B cell (primary cell): Measurements from ENCODE around the gene ZNF746. TPM values are rescaled to one million over a fixed set of nuclear protein-coding genes. Genes with fewer than 3 reads are reported as not detected.
A peak's percentile ranks its signal among the peaks of the same experiment; 100 is the strongest.

Experiments used
- ATAC-seq: fragments of 200-7000 bp; cut with Tn5 transposase; one replicate; pipeline ENCODE4 v1.10.0; 2021; ENCODE audit warnings: low read depth, mild to moderate bottlenecking, moderate number of reproducible peaks, moderate library complexity
- CTCF ChIA-PET: fragments of 350-600 bp; sonication (Branson Sonifier 250); formaldehyde crosslinking; loops from one replicate; lab custom pipeline; 2021; ENCODE audit warnings: antibody characterized with exemption, inconsistent platforms; lab: Charles Lee
- POLR2A ChIA-PET: fragments of 350-600 bp; sonication (Branson Sonifier 250); formaldehyde crosslinking; loops from one replicate; lab custom pipeline; 2021; ENCODE audit warnings: antibody characterized with exemption; lab: Charles Lee
- DNase-seq: peaks from one replicate; pipeline ENCODE4 v3.0.0; 2013
- H2AFZ ChIP-seq: 2 replicates; pipeline ENCODE4 v1.6.1; 2012; ENCODE audit warnings: mild to moderate bottlenecking, low read depth, low read length; ENCODE audit not compliant: insufficient read depth, poor library complexity, severe bottlenecking
- H3K27ac ChIP-seq, 2 donors: 1 replicate in 1 of 2; 2 replicates in 1 of 2; pipeline ENCODE4 v1.5.1; 2012 to 2013; ENCODE audit warnings: low read length in 2 of 2, mild to moderate bottlenecking in 2 of 2, moderate library complexity in 1 of 2
- H3K27me3 ChIP-seq, 4 experiments: fragments of 200-600 bp in 1 of 4; sonication (generic) in 1 of 4; replicated peaks in 1 of 4; 1 replicate in 2 of 4; 2 replicates in 2 of 4; pipeline versions ENCODE4 v1.6.1 to v1.7.0; 2013 to 2016; ENCODE audit warnings: low read length in 3 of 4, mild to moderate bottlenecking in 2 of 4, mixed read lengths in 1 of 4, moderate library complexity in 1 of 4; ENCODE audit not compliant: insufficient read depth in 4 of 4, control insufficient read depth in 3 of 4; ENCODE audit errors: control extremely low read depth in 1 of 4
- H3K36me3 ChIP-seq, 2 experiments: replicated peaks in 1 of 2; 1 replicate in 1 of 2; 2 replicates in 1 of 2; pipeline versions ENCODE4 v1.6.1 to v1.7.1; 2013; ENCODE audit warnings: low read length in 1 of 2; ENCODE audit not compliant: insufficient read depth in 2 of 2, control insufficient read depth in 1 of 2; ENCODE audit errors: control extremely low read depth in 1 of 2, extremely low read depth in 1 of 2
- H3K4me1 ChIP-seq, 2 donors: fragments of 200-600 bp in 1 of 2; sonication (generic) in 1 of 2; 1 replicate in 1 of 2; 2 replicates in 1 of 2; pipeline versions ENCODE4 v1.5.1 to v1.6.1; 2013 to 2017; ENCODE audit warnings: low read length in 2 of 2; ENCODE audit not compliant: control insufficient read depth in 2 of 2, insufficient read depth in 2 of 2
- H3K4me2 ChIP-seq: replicated peaks from 2 replicates; pipeline ENCODE3; 2012; ENCODE audit warnings: mild to moderate bottlenecking, low read depth, low read length; ENCODE audit not compliant: poor library complexity, severe bottlenecking
- H3K4me3 ChIP-seq, 5 experiments: fragments of 200-600 bp in 1 of 5; sonication (generic) in 1 of 5; 1 replicate in 3 of 5; 2 replicates in 2 of 5; pipeline versions ENCODE4 v1.5.1 to v1.7.0; 2011 to 2016; ENCODE audit warnings: low read length in 4 of 5, mild to moderate bottlenecking in 4 of 5, low read depth in 2 of 5, control low read depth in 1 of 5, moderate library complexity in 1 of 5; ENCODE audit not compliant: insufficient read depth in 1 of 5; ENCODE audit errors: control extremely low read depth in 1 of 5, extremely low read depth in 1 of 5
- H3K79me2 ChIP-seq: fragments of 200-600 bp; sonication (generic); one replicate; pipeline ENCODE4 v1.6.0; 2016; ENCODE audit warnings: low read length; ENCODE audit not compliant: control insufficient read depth, insufficient read depth
- H3K9ac ChIP-seq: fragments of 200-600 bp; sonication (generic); 2 replicates; pipeline ENCODE4 v1.6.1; 2017; ENCODE audit warnings: mild to moderate bottlenecking, low read length, moderate library complexity
- H3K9me3 ChIP-seq, 3 donors: one replicate each; pipeline versions ENCODE4 v1.6.1 to v1.7.1; 2013; ENCODE audit warnings: low read length in 2 of 3; ENCODE audit not compliant: control insufficient read depth in 2 of 3, insufficient read depth in 1 of 3; ENCODE audit errors: control extremely low read depth in 1 of 3
- H4K20me1 ChIP-seq: 2 replicates; pipeline ENCODE4 v1.6.0; 2012; ENCODE audit warnings: mild to moderate bottlenecking, low read length; ENCODE audit not compliant: insufficient read depth, control insufficient read depth, poor library complexity, severe bottlenecking
- H3K27ac Mint-ChIP-seq: one replicate; pipeline ENCODE4 v1.8.0; 2021; ENCODE audit warnings: mixed read lengths
- H3K27me3 Mint-ChIP-seq: one replicate; pipeline ENCODE4 v1.8.0; 2021; ENCODE audit warnings: mixed read lengths
- H3K4me1 Mint-ChIP-seq: one replicate; pipeline ENCODE4 v1.8.0; 2021; ENCODE audit warnings: mixed read lengths
- H3K4me3 Mint-ChIP-seq: one replicate; pipeline ENCODE4 v1.8.0; 2021; ENCODE audit warnings: mixed read lengths
- H3K9me3 Mint-ChIP-seq: one replicate; pipeline ENCODE4 v1.8.0; 2022; ENCODE audit warnings: mixed read lengths; ENCODE audit not compliant: insufficient read depth
- EZH2 ChIP-seq: IDR thresholded peaks from 2 replicates; pipeline ENCODE4 v1.6.1; 2012; ENCODE audit warnings: borderline replicate concordance, low read depth, mild to moderate bottlenecking, moderate library complexity, low read length; ENCODE audit not compliant: insufficient read depth, poor library complexity, severe bottlenecking
- WGBS: methylation state at CpG from one replicate; pipeline ENCODE4 v1.1.5; 2013; ENCODE audit warnings: missing lambda C conversion rate; ENCODE audit not compliant: insufficient coverage; 5-methylcytosine and 5-hydroxymethylcytosine counted together
- intact Hi-C: fragments of 100-400 bp; cut with micrococcal nuclease; formaldehyde crosslinking; loops from one replicate; pipeline ENCODE4 v1.10.0; 2022
- polyA plus RNA-seq: library from polyadenylated mRNA; depleted of rRNA; stranded (reverse); fragments of >200 nt; gene quantifications from 2 replicates; pipeline ENCODE4 v1.2.3, GENCODE V29; 2012
- total RNA-seq, 2 donors: library from RNA; stranded (reverse); fragments of 120-200 nt in 1 of 2; gene quantifications; 1 replicate in 1 of 2; 2 replicates in 1 of 2; pipeline versions ENCODE4 v1.2.3 to v1.2.4, GENCODE V29; 2013 to 2022
- TF ChIP-seq, protein P1 (sequence below): fragments of 200-600 bp; IDR thresholded peaks from one replicate; pipeline ENCODE4 v1.8.0; 2022; ENCODE audit warnings: antibody characterized with exemption, mild to moderate bottlenecking

ZNF746 gene
- total and polyA plus RNA-seq, 2 donors (not counting 1 experiment from before 2014, with no cell fraction given) = 15.6 to 30.4 TPM

DNA sequence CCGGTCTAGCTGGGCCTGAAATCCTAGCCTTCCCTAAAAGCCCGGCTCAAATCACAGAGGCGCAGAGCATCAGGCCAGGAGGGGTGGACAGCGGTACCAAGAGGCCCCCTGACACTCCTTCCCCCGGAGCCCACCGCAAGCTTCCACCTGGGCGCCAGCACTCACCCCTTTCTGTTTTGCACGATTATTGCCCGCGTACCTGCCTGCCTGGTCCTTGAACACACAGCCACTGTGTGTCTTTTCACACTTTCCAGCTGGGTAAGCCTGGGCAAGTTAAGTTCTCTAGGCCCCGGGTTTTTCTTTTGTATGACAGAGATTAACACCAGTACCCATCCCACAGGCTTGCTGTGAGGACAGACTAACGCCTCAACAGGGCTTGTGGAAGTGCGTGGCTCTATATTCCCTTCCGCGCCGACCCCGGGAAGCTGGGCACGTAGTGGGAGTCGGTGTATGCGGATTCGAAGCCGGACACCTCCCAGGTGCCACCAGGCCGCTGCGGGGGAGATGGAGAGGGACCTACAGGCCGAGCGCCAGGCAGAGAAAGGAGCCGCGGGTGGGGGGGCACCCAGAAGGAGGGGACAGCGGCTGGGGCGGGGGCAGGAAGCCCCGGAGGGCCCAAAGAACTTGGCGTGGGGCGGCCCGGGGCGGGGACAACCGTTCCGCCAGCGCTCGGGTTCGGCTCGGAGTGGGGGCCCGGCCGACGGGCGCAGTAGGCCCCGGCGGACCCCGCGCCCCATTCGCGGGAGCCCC is 792 bp downstream of the ZNF746 start:
- DNase-seq (peak; percentile 60), ATAC-seq (peak; percentile 37)
- ChIA-PET CTCF (interaction anchor here (0.7 to 0.9 kb wide), 2 partner anchors 11 to 74 kb away, joined by 3 read pairs; no protein-coding TSS in a partner anchor), POLR2A (no interaction called here)
- Histone ChIP-seq H3K27me3 (no peaks in the 10 kb centered on the region), H2AFZ (peak overlapping the region; percentile 69), H3K9ac (peak overlapping the region; percentile 79), H3K4me1 (peaks cover 12 to 19% of the 10 kb centered on the region in 2 donors), H3K9me3 (no peaks in the 10 kb centered on the region), H3K4me2 (peak overlapping the region; percentile 90), H3K36me3 (peaks cover 0 to 20% of the 10 kb centered on the region in 2 experiments), H3K4me3 (peak overlapping the region; percentile 11 to 67 (median 60)), H3K79me2 (peaks cover 28% of the 10 kb centered on the region), H3K27ac (peak overlapping the region in 1 of 2 donors; percentile 64), H4K20me1 (peaks cover 21% of the 10 kb centered on the region)
- Mint-ChIP-seq H3K4me3 (peak overlapping the region; percentile 93), H3K9me3 (no peaks in the 10 kb centered on the region), H3K4me1 (peaks cover 23% of the 10 kb centered on the region), H3K27ac (peak overlapping the region; percentile 92), H3K27me3 (no peaks in the 10 kb centered on the region)
- 8% methylated on average over 50 of the region's 51 CpGs for whole genome bisulfite sequencing
- TF ChIP-seq, protein P1, sequence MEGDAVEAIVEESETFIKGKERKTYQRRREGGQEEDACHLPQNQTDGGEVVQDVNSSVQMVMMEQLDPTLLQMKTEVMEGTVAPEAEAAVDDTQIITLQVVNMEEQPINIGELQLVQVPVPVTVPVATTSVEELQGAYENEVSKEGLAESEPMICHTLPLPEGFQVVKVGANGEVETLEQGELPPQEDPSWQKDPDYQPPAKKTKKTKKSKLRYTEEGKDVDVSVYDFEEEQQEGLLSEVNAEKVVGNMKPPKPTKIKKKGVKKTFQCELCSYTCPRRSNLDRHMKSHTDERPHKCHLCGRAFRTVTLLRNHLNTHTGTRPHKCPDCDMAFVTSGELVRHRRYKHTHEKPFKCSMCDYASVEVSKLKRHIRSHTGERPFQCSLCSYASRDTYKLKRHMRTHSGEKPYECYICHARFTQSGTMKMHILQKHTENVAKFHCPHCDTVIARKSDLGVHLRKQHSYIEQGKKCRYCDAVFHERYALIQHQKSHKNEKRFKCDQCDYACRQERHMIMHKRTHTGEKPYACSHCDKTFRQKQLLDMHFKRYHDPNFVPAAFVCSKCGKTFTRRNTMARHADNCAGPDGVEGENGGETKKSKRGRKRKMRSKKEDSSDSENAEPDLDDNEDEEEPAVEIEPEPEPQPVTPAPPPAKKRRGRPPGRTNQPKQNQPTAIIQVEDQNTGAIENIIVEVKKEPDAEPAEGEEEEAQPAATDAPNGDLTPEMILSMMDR = no peak
- TF ChIP-seq EZH2 = no peak
- intact Hi-C loops = loop anchor here (1.0 to 10.0 kb wide), 10 partner anchors 36 to 378 kb away; partner anchors contain the start of genes ATP6V0E2, ZNF282, ZNF398 and ZNF425
